DOHH2 (cell line): ENCODE measurements around the gene TMEM154.

Experiments used
- EZH2phosphoT487 ChIP-seq: fragments of 200-600 bp; sonication (generic); IDR thresholded peaks from 2 replicates; pipeline ENCODE4 v1.6.1; 2017; ENCODE audit warnings: borderline replicate concordance, mild to moderate bottlenecking, antibody characterized with exemption, low read length, moderate library complexity, mixed read lengths
- TF ChIP-seq, protein P1 (sequence below): fragments of 200-600 bp; sonication (generic); IDR thresholded peaks from one replicate; pipeline ENCODE4 v1.5.1; 2014; ENCODE audit warnings: antibody characterized with exemption, mild to moderate bottlenecking, low read depth, low read length; ENCODE audit not compliant: poor library complexity, severe bottlenecking

DNA sequence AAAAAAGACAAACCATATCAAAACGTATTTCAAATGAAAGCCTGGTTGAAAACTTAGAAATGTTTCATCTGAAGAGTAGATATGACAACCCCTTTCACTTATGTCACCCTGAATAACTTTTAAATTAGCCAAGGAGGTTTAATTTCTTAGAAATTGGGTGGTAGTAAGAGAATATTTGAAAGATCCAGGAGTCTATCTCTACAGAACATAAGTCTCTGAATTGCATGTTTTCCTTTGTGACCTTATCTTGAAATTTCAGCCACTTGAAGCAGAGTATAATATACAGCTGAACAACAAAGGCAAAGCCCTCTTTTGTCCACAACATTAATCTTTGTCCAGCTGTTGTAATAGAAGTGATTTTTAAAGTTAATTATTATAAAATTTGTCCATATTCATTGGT lies 49.5 kb downstream of the TMEM154 start:
- TF ChIP-seq, protein P1, sequence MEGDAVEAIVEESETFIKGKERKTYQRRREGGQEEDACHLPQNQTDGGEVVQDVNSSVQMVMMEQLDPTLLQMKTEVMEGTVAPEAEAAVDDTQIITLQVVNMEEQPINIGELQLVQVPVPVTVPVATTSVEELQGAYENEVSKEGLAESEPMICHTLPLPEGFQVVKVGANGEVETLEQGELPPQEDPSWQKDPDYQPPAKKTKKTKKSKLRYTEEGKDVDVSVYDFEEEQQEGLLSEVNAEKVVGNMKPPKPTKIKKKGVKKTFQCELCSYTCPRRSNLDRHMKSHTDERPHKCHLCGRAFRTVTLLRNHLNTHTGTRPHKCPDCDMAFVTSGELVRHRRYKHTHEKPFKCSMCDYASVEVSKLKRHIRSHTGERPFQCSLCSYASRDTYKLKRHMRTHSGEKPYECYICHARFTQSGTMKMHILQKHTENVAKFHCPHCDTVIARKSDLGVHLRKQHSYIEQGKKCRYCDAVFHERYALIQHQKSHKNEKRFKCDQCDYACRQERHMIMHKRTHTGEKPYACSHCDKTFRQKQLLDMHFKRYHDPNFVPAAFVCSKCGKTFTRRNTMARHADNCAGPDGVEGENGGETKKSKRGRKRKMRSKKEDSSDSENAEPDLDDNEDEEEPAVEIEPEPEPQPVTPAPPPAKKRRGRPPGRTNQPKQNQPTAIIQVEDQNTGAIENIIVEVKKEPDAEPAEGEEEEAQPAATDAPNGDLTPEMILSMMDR, result no peak
- TF ChIP-seq EZH2phosphoT487, result no peak
